ENCODE results near the gene PMEL. TPM values are rescaled to one million over a fixed set of nuclear protein-coding genes. Genes with fewer than 3 reads are reported as not detected.
"Not testable (repeated sequence)": the region's sequence is repeated elsewhere in the genome, so short reads cannot be mapped to it uniquely, and the experiment has no call there.

PMEL gene
- total RNA-seq, 1 donor from 2014 or later: 1.5 TPM

GRCh38 chr12:55919032-55919431 lies 46.8 kb downstream of the PMEL start:
- not testable (repeated sequence) for DNase-seq

- DNase-seq: no peak
Measured at GRCh38 chr12:55915482-55915859, 50.4 kb downstream of the PMEL start.

GRCh38 chr12:55912908-55913307 lies 52.9 kb downstream of the PMEL start:
- no peak for DNase-seq

GRCh38 chr12:55909513-55909884 lies 56.3 kb downstream of the PMEL start:
- DNase-seq: no peak

GRCh38 chr12:55908726-55909512 lies 56.9 kb downstream of the PMEL start:
- DNase-seq: no peak

GRCh38 chr12:55906056-55906455 lies 59.8 kb downstream of the PMEL start:
- peak; percentile 61 for DNase-seq

Other genes with a start within 250 kb of the PMEL start
- gene BLOC1S1, start 250.0 kb downstream of the PMEL start, total RNA-seq: 55.8 and 61.2 TPM in 2 replicates
- 0.74 and 2.2 TPM in 2 replicates for gene RDH5, start 245.6 kb downstream of the PMEL start, total RNA-seq
- gene CD63, start 237.0 kb downstream of the PMEL start, total RNA-seq: 752 and 1,427 TPM in 2 replicates
- 1.4 and 5.9 TPM in 2 replicates for gene GDF11, start 222.9 kb downstream of the PMEL start, total RNA-seq
- 93.8 and 113 TPM in 2 replicates for gene SARNP, start 148.3 kb downstream of the PMEL start, total RNA-seq
- gene ORMDL2, start 148.0 kb downstream of the PMEL start, total RNA-seq: 35.3 and 38.6 TPM in 2 replicates
- 63.2 and 65.9 TPM in 2 replicates for gene DNAJC14, start 136.5 kb downstream of the PMEL start, total RNA-seq
- gene MMP19, start 123.1 kb downstream of the PMEL start, total RNA-seq: 0.68 and 1.1 TPM in 2 replicates
- gene PYM1, start 38.1 kb downstream of the PMEL start, total RNA-seq: 33.1 and 34.9 TPM in 2 replicates
- gene DGKA, start 34.9 kb downstream of the PMEL start, total RNA-seq: 23.7 and 41.5 TPM in 2 replicates
- gene CDK2, start 788 bp upstream of the PMEL start, total RNA-seq: 20.8 and 35.0 TPM in 2 replicates
- gene RAB5B, start 8.0 kb upstream of the PMEL start, total RNA-seq: 44.8 and 67.1 TPM in 2 replicates
- gene SUOX, start 31.2 kb upstream of the PMEL start, total RNA-seq: 12.4 and 18.9 TPM in 2 replicates
- 0.70 and 1.4 TPM in 2 replicates for gene IKZF4, start 55.0 kb upstream of the PMEL start, total RNA-seq
- gene RPS26, start 75.9 kb upstream of the PMEL start, total RNA-seq: 199 and 372 TPM in 2 replicates
- 0.34 and 0.88 TPM in 2 replicates for gene ERBB3, start 114.1 kb upstream of the PMEL start, total RNA-seq
- 106 and 276 TPM in 2 replicates for gene PA2G4, start 138.5 kb upstream of the PMEL start, total RNA-seq
- 2,567 and 3,056 TPM in 2 replicates for gene RPL41, start 150.6 kb upstream of the PMEL start, total RNA-seq
- gene ZC3H10, start 152.2 kb upstream of the PMEL start, total RNA-seq: 4.7 and 5.6 TPM in 2 replicates
- 400 and 456 TPM in 2 replicates for gene ESYT1, start 162.2 kb upstream of the PMEL start, total RNA-seq
- 80.8 and 96.8 TPM in 2 replicates for gene MYL6B, start 186.5 kb upstream of the PMEL start, total RNA-seq
- 1,647 and 2,863 TPM in 2 replicates for gene MYL6, start 192.3 kb upstream of the PMEL start, total RNA-seq
- 47.5 and 51.2 TPM in 2 replicates for gene SMARCC2, start 223.4 kb upstream of the PMEL start, total RNA-seq